GM18861 (cell line): ENCODE data around the gene RPAP3.

Source experiments
- ATAC-seq: cut with Tn5 transposase; IDR thresholded peaks from one replicate; pipeline ENCODE4 v1.9.1; 2021; ENCODE audit not compliant: unreplicated experiment

The RPAP3 gene

GRCh38 chr12:47743311-47743860 lies 37.6 kb upstream of the RPAP3 start:
- no peak for ATAC-seq

GRCh38 chr12:47742253-47742825 lies 36.5 kb upstream of the RPAP3 start:
- ATAC-seq, result no peak

- peak; percentile 37 for ATAC-seq
Observed at GRCh38 chr12:47741340-47741703, 35.5 kb upstream of the RPAP3 start.

GRCh38 chr12:47740606-47741339 lies 34.9 kb upstream of the RPAP3 start:
- peak; percentile 43 for ATAC-seq

- peak; percentile 58 for ATAC-seq
Observed at GRCh38 chr12:47739979-47740378, 34.1 kb upstream of the RPAP3 start.

GRCh38 chr12:47739297-47739696 lies 33.5 kb upstream of the RPAP3 start:
- ATAC-seq, result no peak

GRCh38 chr12:47737936-47738594 lies 32.2 kb upstream of the RPAP3 start:
- no peak for ATAC-seq

GRCh38 chr12:47736877-47737676 lies 31.2 kb upstream of the RPAP3 start:
- ATAC-seq, result no peak

GRCh38 chr12:47736216-47736615 lies 30.4 kb upstream of the RPAP3 start:
- no peak for ATAC-seq

GRCh38 chr12:47735649-47736048 lies 29.8 kb upstream of the RPAP3 start:
- ATAC-seq, result no peak

GRCh38 chr12:47734725-47735480 lies 29.1 kb upstream of the RPAP3 start:
- no peak for ATAC-seq

GRCh38 chr12:47733142-47733541 lies 27.3 kb upstream of the RPAP3 start:
- no peak for ATAC-seq

GRCh38 chr12:47732504-47732903 lies 26.7 kb upstream of the RPAP3 start:
- ATAC-seq, result no peak

- ATAC-seq, result no peak
Observed at GRCh38 chr12:47731723-47732122, 25.9 kb upstream of the RPAP3 start.

- no peak for ATAC-seq
Observed at GRCh38 chr12:47730341-47730744, 24.5 kb upstream of the RPAP3 start.

GRCh38 chr12:47729233-47729632 lies 23.4 kb upstream of the RPAP3 start:
- ATAC-seq, result no peak

GRCh38 chr12:47725893-47726292 lies 20.1 kb upstream of the RPAP3 start:
- ATAC-seq, result peak; percentile 88

GRCh38 chr12:47725091-47725772 lies 19.4 kb upstream of the RPAP3 start, which contains the start of gene ENDOU:
TSS of gene ENDOU (minus strand) at chr12:47725490. CDS start at chr12:47725413, 77 bp downstream.
- no peak for ATAC-seq

- ATAC-seq, result no peak
Observed at GRCh38 chr12:47722941-47723631, 17.3 kb upstream of the RPAP3 start.
